ENCODE data around the gene NOTUM. TPM values are rescaled to one million over a fixed set of nuclear protein-coding genes. Genes with fewer than 3 reads are reported as not detected.

NOTUM gene
- total RNA-seq, 1 experiment from 2014 or later: 2.0 TPM

GRCh38 chr17:81973432-81973831, 12.4 kb upstream of the NOTUM start:
- Histone ChIP-seq H3K27me3 (ENCODE audit: control insufficient read depth, insufficient read depth, low read length) (peaks cover 12% of the 10 kb centered on the region), H3K36me3 (replicated peaks; ENCODE audit: control insufficient read depth, insufficient read depth, low read length) (no peaks in the 10 kb centered on the region), H3K4me3 (ENCODE audit: insufficient read depth, low read depth, low read length) (no peak overlapping the region)
- no peak for DNase-seq

- H3K36me3 ChIP-seq (replicated peaks; ENCODE audit: control insufficient read depth, insufficient read depth, low read length): no peaks in the 10 kb centered on the region
- no peak for DNase-seq
- no peak overlapping the region for H3K4me3 ChIP-seq (ENCODE audit: insufficient read depth, low read depth, low read length)
- peaks cover 16% of the 10 kb centered on the region for H3K27me3 ChIP-seq (ENCODE audit: control insufficient read depth, insufficient read depth, low read length)
Measured at GRCh38 chr17:81968850-81969812, 8.1 kb upstream of the NOTUM start.

GRCh38 chr17:81968396-81968745, 7.4 kb upstream of the NOTUM start:
- peaks cover 22% of the 10 kb centered on the region for H3K27me3 ChIP-seq (ENCODE audit: control insufficient read depth, insufficient read depth, low read length)
- H3K4me3 ChIP-seq (ENCODE audit: insufficient read depth, low read depth, low read length): no peak overlapping the region
- DNase-seq: no peak
- H3K36me3 ChIP-seq (replicated peaks; ENCODE audit: control insufficient read depth, insufficient read depth, low read length): no peaks in the 10 kb centered on the region

GRCh38 chr17:81967533-81968395, 6.8 kb upstream of the NOTUM start:
- no peaks in the 10 kb centered on the region for H3K36me3 ChIP-seq (replicated peaks; ENCODE audit: control insufficient read depth, insufficient read depth, low read length)
- no peak overlapping the region for H3K4me3 ChIP-seq (ENCODE audit: insufficient read depth, low read depth, low read length)
- peak; percentile 95 for DNase-seq
- H3K27me3 ChIP-seq (ENCODE audit: control insufficient read depth, insufficient read depth, low read length): peaks cover 28% of the 10 kb centered on the region

GRCh38 chr17:81967244-81967532, 6.2 kb upstream of the NOTUM start:
- no peaks in the 10 kb centered on the region for H3K36me3 ChIP-seq (replicated peaks; ENCODE audit: control insufficient read depth, insufficient read depth, low read length)
- H3K27me3 ChIP-seq (ENCODE audit: control insufficient read depth, insufficient read depth, low read length): peaks cover 34% of the 10 kb centered on the region
- DNase-seq: peak; percentile 74
- H3K4me3 ChIP-seq (ENCODE audit: insufficient read depth, low read depth, low read length): no peak overlapping the region

GRCh38 chr17:81966343-81967243, 5.6 kb upstream of the NOTUM start:
- H3K27me3 ChIP-seq (ENCODE audit: control insufficient read depth, insufficient read depth, low read length): peaks cover 40% of the 10 kb centered on the region
- no peak overlapping the region for H3K4me3 ChIP-seq (ENCODE audit: insufficient read depth, low read depth, low read length)
- no peaks in the 10 kb centered on the region for H3K36me3 ChIP-seq (replicated peaks; ENCODE audit: control insufficient read depth, insufficient read depth, low read length)
- DNase-seq: peak; percentile 88

GRCh38 chr17:81964081-81964849, 3.3 kb upstream of the NOTUM start:
- no peak for DNase-seq
- no peak overlapping the region for H3K4me3 ChIP-seq (ENCODE audit: insufficient read depth, low read depth, low read length)
- H3K36me3 ChIP-seq (replicated peaks; ENCODE audit: control insufficient read depth, insufficient read depth, low read length): no peaks in the 10 kb centered on the region
- peaks cover 60% of the 10 kb centered on the region for H3K27me3 ChIP-seq (ENCODE audit: control insufficient read depth, insufficient read depth, low read length)

GRCh38 chr17:81962499-81963441, 1.8 kb upstream of the NOTUM start:
- H3K27me3 ChIP-seq (ENCODE audit: control insufficient read depth, insufficient read depth, low read length): peaks cover 74% of the 10 kb centered on the region
- no peak overlapping the region for H3K4me3 ChIP-seq (ENCODE audit: insufficient read depth, low read depth, low read length)
- no peaks in the 10 kb centered on the region for H3K36me3 ChIP-seq (replicated peaks; ENCODE audit: control insufficient read depth, insufficient read depth, low read length)
- peak; percentile 70 for DNase-seq

- Histone ChIP-seq H3K27me3 (ENCODE audit: control insufficient read depth, insufficient read depth, low read length) (peaks cover 68% of the 10 kb centered on the region), H3K36me3 (replicated peaks; ENCODE audit: control insufficient read depth, insufficient read depth, low read length) (no peaks in the 10 kb centered on the region), H3K4me3 (ENCODE audit: insufficient read depth, low read depth, low read length) (peak overlapping the region; percentile 30)
- peak; percentile 78 for DNase-seq
Measured at GRCh38 chr17:81961521-81962498, 823 bp upstream of the NOTUM start.

GRCh38 chr17:81960130-81960958, 643 bp downstream of the NOTUM start:
- Histone ChIP-seq H3K4me3 (ENCODE audit: insufficient read depth, low read depth, low read length) (peak overlapping the region; percentile 25), H3K27me3 (ENCODE audit: control insufficient read depth, insufficient read depth, low read length) (peaks cover 63% of the 10 kb centered on the region), H3K36me3 (replicated peaks; ENCODE audit: control insufficient read depth, insufficient read depth, low read length) (no peaks in the 10 kb centered on the region)
- peak; percentile 83 for DNase-seq

GRCh38 chr17:81959362-81960129, 1.4 kb downstream of the NOTUM start:
- peak; percentile 87 for DNase-seq
- peak overlapping the region; percentile 25 for H3K4me3 ChIP-seq (ENCODE audit: insufficient read depth, low read depth, low read length)
- H3K36me3 ChIP-seq (replicated peaks; ENCODE audit: control insufficient read depth, insufficient read depth, low read length): no peaks in the 10 kb centered on the region
- H3K27me3 ChIP-seq (ENCODE audit: control insufficient read depth, insufficient read depth, low read length): peaks cover 63% of the 10 kb centered on the region
